ENCODE measurements around the gene CNPY2.

DNA sequence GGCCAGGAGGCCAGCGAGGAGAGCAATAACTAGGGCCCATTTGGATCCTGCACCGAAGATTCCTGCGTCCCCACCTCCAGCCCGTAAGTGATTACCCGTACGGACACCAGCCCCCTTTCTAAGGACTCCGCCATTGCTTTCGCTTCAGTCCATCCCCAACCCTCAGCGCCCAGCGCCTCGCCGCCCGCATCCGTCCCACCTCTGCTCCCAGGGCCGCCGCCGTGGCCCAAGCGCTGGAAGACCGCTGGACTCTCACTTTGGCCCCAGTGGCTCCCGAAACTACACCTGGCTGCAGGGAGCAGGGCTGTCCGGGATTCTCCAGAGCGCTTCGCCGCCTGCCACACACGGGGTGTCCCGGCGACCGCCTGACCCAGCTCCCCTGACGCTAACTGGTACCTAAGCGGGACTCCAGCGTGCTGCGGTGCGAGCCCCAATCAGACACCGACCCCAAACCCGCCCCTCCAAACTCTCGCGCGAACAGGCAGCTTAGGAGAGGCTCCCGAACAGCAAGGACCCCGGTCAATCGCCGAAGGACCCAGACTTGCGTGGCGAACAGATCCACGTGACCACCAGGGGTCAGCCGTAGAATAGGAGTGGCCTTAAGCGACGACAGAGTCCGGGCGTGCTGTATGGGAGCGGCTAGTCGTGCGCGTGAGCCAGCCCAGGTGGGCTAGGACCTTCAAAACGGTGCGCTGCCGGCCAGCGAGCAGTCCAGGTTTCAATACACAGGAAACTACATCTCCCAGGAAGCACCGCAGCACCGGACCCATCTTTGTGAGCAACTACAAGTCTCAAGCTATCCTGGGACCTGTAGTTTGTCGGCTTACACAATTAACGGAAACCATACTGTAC, at the start of gene CNPY2:
- TF ChIP-seq, protein P1, sequence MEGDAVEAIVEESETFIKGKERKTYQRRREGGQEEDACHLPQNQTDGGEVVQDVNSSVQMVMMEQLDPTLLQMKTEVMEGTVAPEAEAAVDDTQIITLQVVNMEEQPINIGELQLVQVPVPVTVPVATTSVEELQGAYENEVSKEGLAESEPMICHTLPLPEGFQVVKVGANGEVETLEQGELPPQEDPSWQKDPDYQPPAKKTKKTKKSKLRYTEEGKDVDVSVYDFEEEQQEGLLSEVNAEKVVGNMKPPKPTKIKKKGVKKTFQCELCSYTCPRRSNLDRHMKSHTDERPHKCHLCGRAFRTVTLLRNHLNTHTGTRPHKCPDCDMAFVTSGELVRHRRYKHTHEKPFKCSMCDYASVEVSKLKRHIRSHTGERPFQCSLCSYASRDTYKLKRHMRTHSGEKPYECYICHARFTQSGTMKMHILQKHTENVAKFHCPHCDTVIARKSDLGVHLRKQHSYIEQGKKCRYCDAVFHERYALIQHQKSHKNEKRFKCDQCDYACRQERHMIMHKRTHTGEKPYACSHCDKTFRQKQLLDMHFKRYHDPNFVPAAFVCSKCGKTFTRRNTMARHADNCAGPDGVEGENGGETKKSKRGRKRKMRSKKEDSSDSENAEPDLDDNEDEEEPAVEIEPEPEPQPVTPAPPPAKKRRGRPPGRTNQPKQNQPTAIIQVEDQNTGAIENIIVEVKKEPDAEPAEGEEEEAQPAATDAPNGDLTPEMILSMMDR (IDR thresholded peaks at IDR 0.05): peak in 3 of 4 experiments; percentile 4 to 53 (median 24)
- peak; percentile 42 to 71 for TF ChIP-seq POLR2A (IDR thresholded peaks at IDR 0.05)
